Urinary bladder (tissue), 4 donors: ENCODE results near the gene ADAT3. TPM values are rescaled to one million over a fixed set of nuclear protein-coding genes. Genes with fewer than 3 reads are reported as not detected.

Source experiments
- DNase-seq: peaks from one replicate; pipeline ENCODE4 v3.0.0-alpha.2; 2015; ENCODE audit errors: extremely low spot score
- H3K27ac ChIP-seq: one replicate; pipeline ENCODE4 v1.5.1; 2013; ENCODE audit warnings: low read depth, mild to moderate bottlenecking, moderate library complexity
- H3K36me3 ChIP-seq: one replicate; pipeline ENCODE4 v1.6.1; 2013; ENCODE audit warnings: mild to moderate bottlenecking, moderate library complexity; ENCODE audit not compliant: insufficient read depth
- H3K4me1 ChIP-seq: one replicate; pipeline ENCODE4 v1.6.1; 2013; ENCODE audit warnings: mild to moderate bottlenecking, moderate library complexity; ENCODE audit not compliant: insufficient read depth
- H3K4me3 ChIP-seq: one replicate; pipeline ENCODE4 v1.5.1; 2013; ENCODE audit warnings: low read depth, low read length
- WGBS: extraction: QIAGEN DNeasy Blood & Tissue Kit; methylation state at CpG from one replicate; pipeline ENCODE4 v1.1.7; 2013; 5-methylcytosine and 5-hydroxymethylcytosine counted together
- polyA plus RNA-seq: library from polyadenylated mRNA; stranded (reverse); fragments of 200-250 nt; gene quantifications from one replicate; pipeline ENCODE4 v1.2.3, GENCODE V29; 2013
- total RNA-seq: library from RNA; depleted of rRNA; stranded (reverse); fragments of >200 nt; gene quantifications from one replicate; pipeline ENCODE4 v1.2.3, GENCODE V29; 2014
- donor health status: healthy with polysubstance abuse.
- donor health status: healthy.

The ADAT3 gene
- total and polyA plus RNA-seq, 2 donors: 1.4 to 4.3 TPM

GRCh38 chr19:1862424-1863327 lies 42.5 kb upstream of the ADAT3 start:
- WGBS: under 1% methylated on average over 109 of the region's 109 CpGs
- DNase-seq: no peak

GRCh38 chr19:1863328-1863637 lies 41.9 kb upstream of the ADAT3 start, which contains the start of gene KLF16:
TSS of gene KLF16 (minus strand) at chr19:1863579. CDS start at chr19:1863497, 82 bp downstream.
- Histone ChIP-seq H3K36me3 (no peaks in the 10 kb centered on the region), H3K4me3 (peak within 1 kb of the TSS; percentile 88), H3K27ac (peak within 1 kb of the TSS; percentile 65), H3K4me1 (no peaks in the 10 kb centered on the region)
- no peak for DNase-seq
- under 1% methylated on average over 59 of the region's 63 CpGs for WGBS

More at GRCh38 chr19:1862424-1863327, 42.5 kb upstream of the ADAT3 start:
- H3K4me1 ChIP-seq: no peaks in the 10 kb centered on the region
- H3K4me3 ChIP-seq: peak overlapping the region; percentile 88
- H3K27ac ChIP-seq: peak overlapping the region; percentile 32
- H3K36me3 ChIP-seq: no peaks in the 10 kb centered on the region

GRCh38 chr19:1863638-1864479 lies 41.3 kb upstream of the ADAT3 start:
- Histone ChIP-seq H3K36me3 (no peaks in the 10 kb centered on the region), H3K4me3 (peak overlapping the region; percentile 88), H3K27ac (peak overlapping the region; percentile 53), H3K4me1 (no peaks in the 10 kb centered on the region)
- under 1% methylated on average over 109 of the region's 115 CpGs for whole genome bisulfite sequencing
- DNase-seq: no peak

- Histone ChIP-seq H3K36me3 (no peaks in the 10 kb centered on the region), H3K4me1 (no peaks in the 10 kb centered on the region), H3K27ac (peak overlapping the region; percentile 53), H3K4me3 (peak overlapping the region; percentile 88)
- no peak for DNase-seq
- 6% methylated on average over 52 of the region's 52 CpGs for WGBS
Observed at GRCh38 chr19:1864480-1865171, 40.6 kb upstream of the ADAT3 start.

- H3K27ac ChIP-seq: peak overlapping the region; percentile 33
- no peaks in the 10 kb centered on the region for H3K36me3 ChIP-seq
- no peaks in the 10 kb centered on the region for H3K4me1 ChIP-seq
- DNase-seq: no peak
- 86% methylated on average over 17 of the region's 17 CpGs for WGBS
- H3K4me3 ChIP-seq: no peak overlapping the region
Observed at GRCh38 chr19:1865172-1866010, 39.8 kb upstream of the ADAT3 start.

- H3K4me1 ChIP-seq: no peaks in the 10 kb centered on the region
- no peak overlapping the region for H3K4me3 ChIP-seq
- 90% methylated on average over 8 of the region's 8 CpGs for WGBS
- no peak for DNase-seq
- H3K36me3 ChIP-seq: no peaks in the 10 kb centered on the region
- H3K27ac ChIP-seq: no peak overlapping the region
Observed at GRCh38 chr19:1866693-1867348, 38.4 kb upstream of the ADAT3 start.

GRCh38 chr19:1867349-1867724 lies 37.9 kb upstream of the ADAT3 start:
- Histone ChIP-seq H3K36me3 (no peaks in the 10 kb centered on the region), H3K27ac (no peak overlapping the region), H3K4me1 (no peaks in the 10 kb centered on the region), H3K4me3 (no peak overlapping the region)
- WGBS: 87% methylated on average over 9 of the region's 9 CpGs
- DNase-seq: no peak

- 80% methylated on average over 7 of the region's 7 CpGs for WGBS
- H3K36me3 ChIP-seq: no peaks in the 10 kb centered on the region
- H3K27ac ChIP-seq: no peak overlapping the region
- no peaks in the 10 kb centered on the region for H3K4me1 ChIP-seq
- DNase-seq: no peak
- no peak overlapping the region for H3K4me3 ChIP-seq
Observed at GRCh38 chr19:1868971-1869370, 36.2 kb upstream of the ADAT3 start.

- no peak for DNase-seq
- H3K27ac ChIP-seq: no peak overlapping the region
- 77% methylated on average over 15 of the region's 15 CpGs for WGBS
Observed at GRCh38 chr19:1871140-1871597, 34.0 kb upstream of the ADAT3 start.

GRCh38 chr19:1871630-1872029 lies 33.6 kb upstream of the ADAT3 start:
- H3K4me1 ChIP-seq: no peaks in the 10 kb centered on the region
- H3K27ac ChIP-seq: no peak overlapping the region
- no peaks in the 10 kb centered on the region for H3K36me3 ChIP-seq

More at GRCh38 chr19:1871140-1871597, 34.0 kb upstream of the ADAT3 start:
- Histone ChIP-seq H3K36me3 (no peaks in the 10 kb centered on the region), H3K4me1 (no peaks in the 10 kb centered on the region), H3K4me3 (no peak overlapping the region)

GRCh38 chr19:1872807-1873523 lies 32.2 kb upstream of the ADAT3 start:
- no peak for DNase-seq

More at GRCh38 chr19:1871630-1872029, 33.6 kb upstream of the ADAT3 start:
- no peak for DNase-seq
- no peak overlapping the region for H3K4me3 ChIP-seq
- WGBS: 90% methylated on average over 13 of the region's 13 CpGs

More at GRCh38 chr19:1872807-1873523, 32.2 kb upstream of the ADAT3 start:
- H3K4me3 ChIP-seq: no peak overlapping the region
- 84% methylated on average over 25 of the region's 25 CpGs for WGBS
- no peaks in the 10 kb centered on the region for H3K4me1 ChIP-seq
- H3K36me3 ChIP-seq: no peaks in the 10 kb centered on the region
- H3K27ac ChIP-seq: no peak overlapping the region
